ENCODE data around the gene ZNF425.
"Not testable (repeated sequence)": the region's sequence is repeated elsewhere in the genome, so short reads cannot be mapped to it uniquely, and the experiment has no call there.

Gene ZNF425

DNA sequence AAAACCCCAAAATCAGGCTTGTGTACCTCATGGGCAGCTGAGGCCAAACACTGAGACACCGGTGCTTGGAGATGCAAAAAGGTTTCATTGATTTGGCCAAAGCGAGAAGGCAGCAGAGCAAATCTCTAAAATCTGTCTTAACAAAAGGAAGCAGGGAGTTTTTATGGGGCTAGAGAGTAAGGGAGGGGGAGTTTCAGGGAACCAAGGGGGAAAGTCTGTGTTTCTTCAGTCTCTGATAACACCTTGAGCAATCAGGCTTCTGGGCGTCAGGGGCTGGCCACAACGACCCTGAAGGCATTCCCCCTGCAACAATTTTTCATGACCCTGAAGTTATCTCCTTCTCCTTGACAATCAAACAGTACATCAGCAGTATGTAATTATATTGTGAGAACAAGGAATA is 32.9 kb downstream of the ZNF425 start:
- no peak for TF ChIP-seq EZH2phosphoT487 (IDR thresholded peaks at IDR 0.05; ENCODE audit: borderline replicate concordance)
- TF ChIP-seq, protein P1, sequence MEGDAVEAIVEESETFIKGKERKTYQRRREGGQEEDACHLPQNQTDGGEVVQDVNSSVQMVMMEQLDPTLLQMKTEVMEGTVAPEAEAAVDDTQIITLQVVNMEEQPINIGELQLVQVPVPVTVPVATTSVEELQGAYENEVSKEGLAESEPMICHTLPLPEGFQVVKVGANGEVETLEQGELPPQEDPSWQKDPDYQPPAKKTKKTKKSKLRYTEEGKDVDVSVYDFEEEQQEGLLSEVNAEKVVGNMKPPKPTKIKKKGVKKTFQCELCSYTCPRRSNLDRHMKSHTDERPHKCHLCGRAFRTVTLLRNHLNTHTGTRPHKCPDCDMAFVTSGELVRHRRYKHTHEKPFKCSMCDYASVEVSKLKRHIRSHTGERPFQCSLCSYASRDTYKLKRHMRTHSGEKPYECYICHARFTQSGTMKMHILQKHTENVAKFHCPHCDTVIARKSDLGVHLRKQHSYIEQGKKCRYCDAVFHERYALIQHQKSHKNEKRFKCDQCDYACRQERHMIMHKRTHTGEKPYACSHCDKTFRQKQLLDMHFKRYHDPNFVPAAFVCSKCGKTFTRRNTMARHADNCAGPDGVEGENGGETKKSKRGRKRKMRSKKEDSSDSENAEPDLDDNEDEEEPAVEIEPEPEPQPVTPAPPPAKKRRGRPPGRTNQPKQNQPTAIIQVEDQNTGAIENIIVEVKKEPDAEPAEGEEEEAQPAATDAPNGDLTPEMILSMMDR (conservative IDR thresholded peaks at IDR 0.05; ENCODE audit: low read length) = no peak
- H2AFZ ChIP-seq (ENCODE audit: low read length) = no peak overlapping the region
- H3K9me3 ChIP-seq (ENCODE audit: insufficient read depth, low read depth, low read length) = no peaks in the 10 kb centered on the region
- H3K4me1 ChIP-seq (ENCODE audit: insufficient read depth, low read length, poor library complexity, severe bottlenecking) = peaks cover 7% of the 10 kb centered on the region
- H3K36me3 ChIP-seq (ENCODE audit: insufficient read depth, low read length) = no peaks in the 10 kb centered on the region
- no peaks in the 10 kb centered on the region for H3F3A ChIP-seq (ENCODE audit: low read depth)
- H3K4me2 ChIP-seq (ENCODE audit: low read depth, low read length, poor library complexity, severe bottlenecking) = peak overlapping the region; percentile 3
- H3K27me3 ChIP-seq (ENCODE audit: insufficient read depth, low read length, poor library complexity, severe bottlenecking) = no peaks in the 10 kb centered on the region
- H3K4me3 ChIP-seq (ENCODE audit: low read length, poor library complexity, severe bottlenecking) = no peak overlapping the region
- H3K79me2 ChIP-seq (ENCODE audit: insufficient read depth, low read length) = peaks cover 19% of the 10 kb centered on the region
- H3K9ac ChIP-seq (ENCODE audit: low read depth, low read length, poor library complexity, severe bottlenecking) = no peak overlapping the region
- H3K9me2 ChIP-seq (replicated peaks; ENCODE audit: low read depth, low read length) = no peaks in the 10 kb centered on the region
- H4K20me1 ChIP-seq (ENCODE audit: insufficient read depth, low read length, poor library complexity, severe bottlenecking) = no peaks in the 10 kb centered on the region

DNA sequence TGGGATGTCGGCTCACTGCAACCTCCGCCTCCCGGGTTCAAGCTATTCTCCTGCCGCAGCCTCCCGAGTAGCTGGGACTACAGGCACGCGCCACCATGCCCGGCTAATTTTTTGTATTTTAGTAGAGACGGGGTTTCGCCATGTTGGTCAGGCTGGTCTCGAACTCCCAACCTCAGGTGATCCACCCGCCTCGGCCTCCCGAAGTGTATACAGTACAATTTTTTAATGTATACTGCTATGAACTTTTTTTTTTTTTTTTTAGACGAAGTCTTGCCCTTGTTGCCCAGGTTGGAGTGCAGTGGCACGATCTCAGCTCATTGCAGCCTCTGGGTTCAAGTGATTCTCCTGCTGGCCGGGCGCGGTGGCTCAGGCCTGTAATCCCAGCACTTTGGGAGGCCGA is 33.9 kb downstream of the ZNF425 start:
- not testable (repeated sequence) for H3K36me3 ChIP-seq (ENCODE audit: insufficient read depth, low read length); H3K4me1 ChIP-seq (ENCODE audit: insufficient read depth, low read length, poor library complexity, severe bottlenecking); H2AFZ ChIP-seq (ENCODE audit: low read length); H4K20me1 ChIP-seq (ENCODE audit: insufficient read depth, low read length, poor library complexity, severe bottlenecking); H3K9me2 ChIP-seq (replicated peaks; ENCODE audit: low read depth, low read length); H3K4me2 ChIP-seq (ENCODE audit: low read depth, low read length, poor library complexity, severe bottlenecking); H3K9me3 ChIP-seq (ENCODE audit: insufficient read depth, low read depth, low read length); H3K4me3 ChIP-seq (ENCODE audit: low read length, poor library complexity, severe bottlenecking); H3K27me3 ChIP-seq (ENCODE audit: insufficient read depth, low read length, poor library complexity, severe bottlenecking); H3K9ac ChIP-seq (ENCODE audit: low read depth, low read length, poor library complexity, severe bottlenecking); H3F3A ChIP-seq (ENCODE audit: low read depth)
- peaks cover 21% of the 10 kb centered on the region for H3K79me2 ChIP-seq (ENCODE audit: insufficient read depth, low read length)

DNA sequence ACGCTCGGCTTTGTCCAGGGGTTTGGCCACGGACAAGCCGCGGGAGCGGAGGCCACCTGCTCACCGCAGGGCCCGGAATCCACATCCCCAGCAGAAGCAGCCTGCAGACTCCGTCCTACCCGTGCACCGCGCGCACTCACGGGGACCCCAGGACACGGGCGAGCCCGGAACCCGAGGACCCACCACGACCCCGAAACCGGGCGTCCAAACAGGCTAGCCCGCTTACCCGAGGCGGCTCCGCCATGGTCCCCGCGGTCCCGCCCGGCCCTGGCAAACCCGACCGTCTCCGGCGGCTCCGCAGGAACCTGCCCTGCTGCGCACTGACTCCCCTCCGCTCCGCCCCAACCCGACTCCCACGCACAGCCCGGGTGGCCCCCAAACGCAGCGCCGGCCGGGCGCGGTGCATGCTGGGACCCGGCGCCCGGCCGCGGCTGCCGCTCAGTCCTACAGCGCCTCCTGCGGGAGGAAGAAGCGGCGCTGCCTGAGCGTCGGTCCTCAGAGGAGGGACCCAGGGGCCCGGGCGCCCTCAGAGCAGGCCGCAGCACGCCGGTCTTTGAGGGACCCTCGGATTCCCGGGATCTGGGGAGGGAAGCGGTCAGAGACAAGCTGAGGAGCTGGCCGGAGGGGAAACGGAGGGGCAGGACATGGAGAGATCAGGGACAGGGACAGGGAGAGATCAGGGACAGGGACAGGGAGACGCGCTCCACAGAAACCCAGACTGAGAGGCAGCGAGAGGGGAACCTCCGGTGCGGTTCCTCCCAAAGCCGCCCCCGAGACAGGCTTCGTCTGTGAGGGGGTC is 35.5 kb downstream of the ZNF425 start, which contains the start of gene ZNF786:
Gene ZNF786, minus strand, starts transcription at position 322 of the 799 bp plus-strand sequence. Its CDS starts 78 bp downstream, at position 244.
- Histone ChIP-seq H3K9me2 (replicated peaks; ENCODE audit: low read depth, low read length) (no peaks in the 10 kb centered on the region), H3K27me3 (ENCODE audit: insufficient read depth, low read length, poor library complexity, severe bottlenecking) (no peaks in the 10 kb centered on the region), H3K4me3 (ENCODE audit: low read length, poor library complexity, severe bottlenecking) (peak within 1 kb of the TSS; percentile 90), H3F3A (ENCODE audit: low read depth) (no peaks in the 10 kb centered on the region), H3K9me3 (ENCODE audit: insufficient read depth, low read depth, low read length) (no peaks in the 10 kb centered on the region), H3K79me2 (ENCODE audit: insufficient read depth, low read length) (peaks cover 24% of the 10 kb centered on the region), H3K9ac (ENCODE audit: low read depth, low read length, poor library complexity, severe bottlenecking) (peak within 1 kb of the TSS; percentile 89), H3K4me1 (ENCODE audit: insufficient read depth, low read length, poor library complexity, severe bottlenecking) (peaks cover 8% of the 10 kb centered on the region), H2AFZ (ENCODE audit: low read length) (peak within 1 kb of the TSS; percentile 78), H3K36me3 (ENCODE audit: insufficient read depth, low read length) (no peaks in the 10 kb centered on the region), H3K4me2 (ENCODE audit: low read depth, low read length, poor library complexity, severe bottlenecking) (peak within 1 kb of the TSS; percentile 72), H4K20me1 (ENCODE audit: insufficient read depth, low read length, poor library complexity, severe bottlenecking) (no peaks in the 10 kb centered on the region)
- no peak for TF ChIP-seq EZH2phosphoT487 (IDR thresholded peaks at IDR 0.05; ENCODE audit: borderline replicate concordance)
- TF ChIP-seq, protein P1 (conservative IDR thresholded peaks at IDR 0.05; ENCODE audit: low read length) = peak; percentile 74

DNA sequence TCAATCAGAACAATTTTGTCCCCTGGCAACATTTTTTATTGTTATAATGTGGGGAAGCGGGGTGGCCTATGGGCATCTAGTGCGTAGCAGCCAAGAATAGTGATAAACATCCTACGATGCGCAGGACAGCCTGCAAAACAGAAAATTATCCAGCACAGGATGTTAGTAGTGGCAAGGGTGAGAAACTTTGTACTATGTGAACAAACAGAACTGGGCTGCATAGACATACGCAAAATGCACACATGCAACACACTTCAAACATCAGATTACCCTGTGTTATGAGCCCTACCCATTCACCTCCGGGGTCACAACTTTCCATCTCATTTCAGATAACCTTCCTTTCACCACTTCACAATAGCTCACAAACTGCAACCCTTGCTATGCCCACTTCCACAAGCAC is 38.7 kb downstream of the ZNF425 start:
- Histone ChIP-seq H3K4me2 (ENCODE audit: low read depth, low read length, poor library complexity, severe bottlenecking) (peak overlapping the region; percentile 3), H3K4me1 (ENCODE audit: insufficient read depth, low read length, poor library complexity, severe bottlenecking) (peaks cover 3% of the 10 kb centered on the region), H3K79me2 (ENCODE audit: insufficient read depth, low read length) (peaks cover 24% of the 10 kb centered on the region), H3K9ac (ENCODE audit: low read depth, low read length, poor library complexity, severe bottlenecking) (no peak overlapping the region), H4K20me1 (ENCODE audit: insufficient read depth, low read length, poor library complexity, severe bottlenecking) (no peaks in the 10 kb centered on the region), H3K36me3 (ENCODE audit: insufficient read depth, low read length) (no peaks in the 10 kb centered on the region), H3K27me3 (ENCODE audit: insufficient read depth, low read length, poor library complexity, severe bottlenecking) (no peaks in the 10 kb centered on the region), H3K9me3 (ENCODE audit: insufficient read depth, low read depth, low read length) (peaks cover 4% of the 10 kb centered on the region; the same call in 1 of the 2 replicates), H3F3A (ENCODE audit: low read depth) (no peaks in the 10 kb centered on the region), H3K9me2 (replicated peaks; ENCODE audit: low read depth, low read length) (no peaks in the 10 kb centered on the region), H3K4me3 (ENCODE audit: low read length, poor library complexity, severe bottlenecking) (no peak overlapping the region), H2AFZ (ENCODE audit: low read length) (no peak overlapping the region)
- no peak for TF ChIP-seq EZH2phosphoT487 (IDR thresholded peaks at IDR 0.05; ENCODE audit: borderline replicate concordance)
- TF ChIP-seq, protein P1 (conservative IDR thresholded peaks at IDR 0.05; ENCODE audit: low read length) = no peak
